H1 (cell line): Measurements from ENCODE around the gene UQCR10. TPM values are rescaled to one million over a fixed set of nuclear protein-coding genes. Genes with fewer than 3 reads are reported as not detected.

Experiments
- CTCF ChIA-PET: fragments of 300-600 bp; sonication (Branson Sonifier 250); formaldehyde crosslinking; loops from one replicate; lab custom pipeline; 2021; ENCODE audit not compliant: partially characterized antibody; lab: Charles Lee
- POLR2A ChIA-PET: fragments of 300-600 bp; sonication (Branson Sonifier 250); formaldehyde crosslinking; loops from one replicate; lab custom pipeline; 2021; ENCODE audit warnings: inconsistent platforms; ENCODE audit not compliant: partially characterized antibody; lab: Charles Lee
- DNase-seq, 2 experiments: peaks; one replicate each; pipeline versions ENCODE4 v3.0.0 to v3.0.0-alpha.2; 2010 to 2022; ENCODE audit warnings: low spot score in 2 of 2, low read depth in 1 of 2, mixed read lengths in 1 of 2
- FAIRE-seq: peaks from 2 replicates; lab custom pipeline; 2011; peaks lifted over from hg19 to GRCh38; lab: Jason Lieb, UNC
- H2AFZ ChIP-seq: 2 replicates; pipeline ENCODE4 v1.8.1; 2012; ENCODE audit warnings: low read length, inconsistent platforms
- H2AK5ac ChIP-seq: 2 replicates; pipeline ENCODE4 v1.6.1; 2013; ENCODE audit warnings: low read depth, low read length
- H2BK120ac ChIP-seq: replicated peaks from 2 replicates; pipeline ENCODE3; 2013; ENCODE audit warnings: low read depth, low read length, inconsistent platforms
- H2BK12ac ChIP-seq: 2 replicates; pipeline ENCODE4 v1.6.1; 2013; ENCODE audit warnings: low read depth, low read length
- H2BK15ac ChIP-seq: 2 replicates; pipeline ENCODE4 v1.6.1; 2013; ENCODE audit warnings: low read length
- H2BK20ac ChIP-seq: 2 replicates; pipeline ENCODE4 v1.6.1; 2013; ENCODE audit warnings: low read length
- H2BK5ac ChIP-seq: 2 replicates; pipeline ENCODE4 v1.6.1; 2013; ENCODE audit warnings: low read depth, low read length
- H3K14ac ChIP-seq: 2 replicates; pipeline ENCODE4 v1.6.1; 2013; ENCODE audit warnings: inconsistent platforms; ENCODE audit not compliant: insufficient read length
- H3K18ac ChIP-seq: 2 replicates; pipeline ENCODE4 v1.6.1; 2013; ENCODE audit warnings: low read length; ENCODE audit errors: extremely low read depth
- H3K23ac ChIP-seq: 2 replicates; pipeline ENCODE4 v1.6.1; 2013; ENCODE audit warnings: inconsistent platforms; ENCODE audit not compliant: insufficient read length
- H3K23me2 ChIP-seq: 2 replicates; pipeline ENCODE4 v1.6.1; 2013; ENCODE audit warnings: low read depth, low read length
- H3K27ac ChIP-seq: 2 replicates; pipeline ENCODE4 v1.6.1; 2011; ENCODE audit warnings: low read depth, low read length, inconsistent platforms
- H3K27me3 ChIP-seq, 4 experiments: replicated peaks in 1 of 4; 1 replicate in 1 of 4; 2 replicates in 3 of 4; pipeline versions ENCODE4 v1.6.1 to v1.8.1; 2011 to 2013; ENCODE audit warnings: low read length in 3 of 4, mild to moderate bottlenecking in 3 of 4, inconsistent platforms in 2 of 4, mixed read lengths in 2 of 4, moderate library complexity in 1 of 4; ENCODE audit not compliant: control insufficient read depth in 3 of 4, insufficient read depth in 3 of 4; ENCODE audit errors: extremely low read depth in 1 of 4
- H3K36me3 ChIP-seq, 4 experiments: 2 replicates each; pipeline versions ENCODE4 v1.6.1 to v1.8.1; 2011 to 2013; ENCODE audit warnings: mild to moderate bottlenecking in 4 of 4, low read length in 3 of 4, moderate library complexity in 2 of 4, control low read depth in 1 of 4, inconsistent platforms in 1 of 4; ENCODE audit not compliant: insufficient read depth in 4 of 4, control insufficient read depth in 2 of 4
- H3K4ac ChIP-seq: replicated peaks from 2 replicates; pipeline ENCODE3; 2013; ENCODE audit warnings: low read length, low read depth, mixed read lengths, inconsistent platforms; ENCODE audit not compliant: insufficient read length
- H3K4me1 ChIP-seq, 4 experiments: replicated peaks in 1 of 4; 1 replicate in 1 of 4; 2 replicates in 3 of 4; pipeline versions ENCODE4 v1.6.1 to v1.8.1; 2011 to 2013; ENCODE audit warnings: low read length in 3 of 4, inconsistent platforms in 2 of 4, mixed read lengths in 1 of 4; ENCODE audit not compliant: insufficient read depth in 4 of 4, control insufficient read depth in 3 of 4
- H3K4me2 ChIP-seq, 2 experiments: 2 replicates each; pipeline versions ENCODE4 v1.6.1 to v1.8.1; 2011 to 2013; ENCODE audit warnings: low read depth in 2 of 2, low read length in 2 of 2, control low read depth in 1 of 2, inconsistent platforms in 1 of 2, mild to moderate bottlenecking in 1 of 2; ENCODE audit not compliant: insufficient read depth in 1 of 2
- H3K4me3 ChIP-seq, 4 experiments: fragments of 200-600, 300-600 bp in 1 of 4; sonication (generic), shearing (Covaris generic), sonication (Bioruptor Twin) in 1 of 4; 2 replicates each; pipeline versions ENCODE4 v1.5.1 to v1.8.1; 2011 to 2016; ENCODE audit warnings: low read length in 4 of 4, low read depth in 3 of 4, control low read depth in 2 of 4, inconsistent platforms in 2 of 4, mild to moderate bottlenecking in 2 of 4, mixed read lengths in 1 of 4, moderate library complexity in 1 of 4; ENCODE audit not compliant: insufficient read depth in 2 of 4; ENCODE audit errors: extremely low read depth in 1 of 4
- H3K56ac ChIP-seq: replicated peaks from 2 replicates; pipeline ENCODE3; 2013; ENCODE audit warnings: low read depth, mild to moderate bottlenecking, mixed read lengths, low read length, inconsistent platforms; ENCODE audit not compliant: insufficient read length
- H3K79me1 ChIP-seq: 2 replicates; pipeline ENCODE4 v1.6.1; 2013; ENCODE audit warnings: low read depth, low read length, control low read depth
- H3K79me2 ChIP-seq, 2 experiments: 2 replicates each; pipeline versions ENCODE4 v1.6.1 to v1.8.1; 2012 to 2013; ENCODE audit warnings: low read length in 2 of 2, mild to moderate bottlenecking in 2 of 2, inconsistent platforms in 1 of 2; ENCODE audit not compliant: insufficient read depth in 2 of 2, control insufficient read depth in 1 of 2
- H3K9ac ChIP-seq, 4 experiments: replicated peaks in 1 of 4; 1 replicate in 1 of 4; 2 replicates in 3 of 4; pipeline versions ENCODE4 v1.6.1 to v1.8.1; 2011 to 2013; ENCODE audit warnings: low read depth in 3 of 4, low read length in 3 of 4, control low read depth in 2 of 4, mild to moderate bottlenecking in 2 of 4, moderate library complexity in 2 of 4, inconsistent platforms in 1 of 4; ENCODE audit errors: extremely low read depth in 1 of 4
- H3K9me3 ChIP-seq, 2 experiments: 2 replicates each; pipeline versions ENCODE4 v1.6.1 to v1.8.1; 2012 to 2013; ENCODE audit warnings: mild to moderate bottlenecking in 2 of 2, moderate library complexity in 2 of 2, control low read depth in 1 of 2, inconsistent platforms in 1 of 2, low read depth in 1 of 2, low read length in 1 of 2, mixed read lengths in 1 of 2; ENCODE audit not compliant: insufficient read depth in 2 of 2
- H4K20me1 ChIP-seq, 2 experiments: replicated peaks in 1 of 2; 2 replicates each; pipeline versions ENCODE3 to v1.8.1; 2011 to 2013; ENCODE audit warnings: inconsistent platforms in 2 of 2, low read length in 2 of 2, mild to moderate bottlenecking in 1 of 2; ENCODE audit not compliant: insufficient read depth in 2 of 2, control insufficient read depth in 1 of 2
- H4K5ac ChIP-seq: 2 replicates; pipeline ENCODE4 v1.6.1; 2013; ENCODE audit warnings: low read length, low read depth, mixed read lengths, inconsistent platforms; ENCODE audit not compliant: insufficient read length
- H4K8ac ChIP-seq: 2 replicates; pipeline ENCODE4 v1.8.0; 2013; ENCODE audit warnings: mild to moderate bottlenecking, moderate library complexity, low read length, inconsistent platforms; ENCODE audit not compliant: insufficient read depth; ENCODE audit errors: extremely low read depth
- H4K91ac ChIP-seq: replicated peaks from 2 replicates; pipeline ENCODE3; 2013; ENCODE audit warnings: low read length, mixed read lengths, inconsistent platforms; ENCODE audit not compliant: insufficient read length
- FOSL1 ChIP-seq: IDR thresholded peaks from 2 replicates; pipeline ENCODE4 v1.6.1; 2011; ENCODE audit warnings: mild to moderate bottlenecking, low read depth, low read length, moderate library complexity; ENCODE audit not compliant: insufficient read depth
- JUND ChIP-seq: IDR thresholded peaks from 2 replicates; pipeline ENCODE4 v1.6.1; 2011; ENCODE audit warnings: mild to moderate bottlenecking, improper control_type of control experiment, low read length
- KDM4A ChIP-seq: IDR thresholded peaks from one replicate; pipeline ENCODE4 v1.7.1; 2012; ENCODE audit warnings: low read depth, mild to moderate bottlenecking, moderate library complexity, low read length, inconsistent platforms; ENCODE audit not compliant: severe bottlenecking
- MAFK ChIP-seq: IDR thresholded peaks from 2 replicates; pipeline ENCODE4 v1.6.1; 2012; ENCODE audit warnings: low read depth, mild to moderate bottlenecking, improper control_type of control experiment, low read length
- NRF1 ChIP-seq: IDR thresholded peaks from 2 replicates; pipeline ENCODE4 v1.6.1; 2011; ENCODE audit warnings: mild to moderate bottlenecking, low read depth, low read length, improper control_type of control experiment
- POLR2A ChIP-seq, 2 experiments: IDR thresholded peaks; 1 replicate in 1 of 2; 2 replicates in 1 of 2; pipeline ENCODE4 v1.6.1; 2011; ENCODE audit warnings: low read depth in 2 of 2, low read length in 2 of 2, mild to moderate bottlenecking in 2 of 2; ENCODE audit errors: control extremely low read depth in 1 of 2
- SP2 ChIP-seq: IDR thresholded peaks from 2 replicates; pipeline ENCODE4 v1.6.1; 2012; ENCODE audit warnings: mild to moderate bottlenecking, low read length, inconsistent platforms
- SRF ChIP-seq: IDR thresholded peaks from 2 replicates; pipeline ENCODE4 v1.6.1; 2011; ENCODE audit warnings: mild to moderate bottlenecking, low read depth, low read length, moderate library complexity
- WGBS, 2 experiments: shearing (Covaris generic) in 1 of 2; methylation state at CpG; one replicate each; pipeline versions ENCODE4 v1.1.6 to v1.1.7; 2013 to 2015; ENCODE audit warnings: low lambda C conversion rate in 2 of 2, mixed read lengths in 2 of 2, inconsistent platforms in 1 of 2, low coverage in 1 of 2, missing lambda C conversion rate in 1 of 2; ENCODE audit not compliant: insufficient replicate concordance in 2 of 2, insufficient coverage in 1 of 2, insufficient read length in 1 of 2; ENCODE audit errors: extremely low coverage in 1 of 2, missing lambda C conversion rate in 1 of 2; 5-methylcytosine and 5-hydroxymethylcytosine counted together
- polyA plus RNA-seq, 7 experiments: library from polyadenylated mRNA; depleted of rRNA in 3 of 7; stranded (reverse) in 5 of 7; unstranded in 2 of 7; fragments of >200 nt in 5 of 7; fragments of 200-250 nt in 2 of 7; gene quantifications; 1 replicate in 5 of 7; 2 replicates in 1 of 7; 4 replicates in 1 of 7; pipeline versions ENCODE4 v1.2.1 to v1.2.3, GENCODE V29; 2011 to 2013; ENCODE audit warnings: missing spikeins in 2 of 7, mixed read lengths in 2 of 7
- total RNA-seq: library from RNA; stranded (reverse); fragmentation: NEBNext Ultra II Directional; extraction: Animal tissue kit (Norgen Biotek cat#: 25700); gene quantifications from 2 replicates; pipeline ENCODE4 v1.2.1, GENCODE V29; 2021
- TF ChIP-seq, protein P1 (sequence below), 3 experiments: IDR thresholded peaks; 1 replicate in 2 of 3; 2 replicates in 1 of 3; pipeline versions ENCODE4 v1.5.1 to v1.6.1; 2011; ENCODE audit warnings: low read length in 3 of 3, mild to moderate bottlenecking in 3 of 3, inconsistent platforms in 2 of 3, low read depth in 1 of 3, moderate library complexity in 1 of 3; ENCODE audit not compliant: insufficient read depth in 1 of 3; ENCODE audit errors: control extremely low read depth in 1 of 3
- TF ChIP-seq, protein P2 (sequence below): IDR thresholded peaks from 2 replicates; pipeline ENCODE4 v1.6.1; 2012; ENCODE audit warnings: low read length, inconsistent platforms

UQCR10 gene
- total and polyA plus RNA-seq, 2 of the 8 experiments (the other 6 are each of a cell fraction or from before 2014, with no cell fraction given), result 102 to 260 TPM

DNA sequence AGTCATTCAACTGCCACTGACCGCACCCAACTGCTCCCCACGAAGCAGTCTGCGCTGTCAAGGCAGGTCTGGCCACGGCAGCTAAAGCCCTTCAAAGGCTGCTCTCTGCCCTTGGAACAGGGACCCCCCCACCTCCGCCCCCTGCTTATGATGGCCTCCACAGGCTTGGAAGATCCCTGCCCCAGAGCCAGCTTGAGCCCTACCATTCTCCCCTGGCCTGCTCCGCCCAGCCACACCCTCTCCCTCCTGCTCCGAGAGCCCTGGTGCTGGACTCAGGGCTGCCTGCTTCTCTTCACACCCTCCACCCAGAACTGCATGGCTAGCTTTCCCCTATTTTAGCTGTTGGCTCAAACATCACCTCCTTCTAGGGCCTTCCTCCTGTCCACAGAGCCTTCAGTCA lies 19.3 kb upstream of the UQCR10 start:
- no peak overlapping the region for H3K14ac ChIP-seq
- H3K56ac ChIP-seq, result no peak overlapping the region
- ChIA-PET POLR2A (interaction anchor here (1.5 kb wide), 1 partner anchor 10 kb away, joined by 5 read pairs; no protein-coding TSS in a partner anchor), CTCF (interaction anchor here (0.7 to 1.9 kb wide), 8 partner anchors 14 to 341 kb away, joined by 3 to 8 read pairs (median 4); no protein-coding TSS in a partner anchor)
- H2BK15ac ChIP-seq, result no peak overlapping the region
- H4K20me1 ChIP-seq, result peaks cover 0 to 1% of the 10 kb centered on the region in 2 experiments
- H3K79me1 ChIP-seq, result no peaks in the 10 kb centered on the region
- no peaks in the 10 kb centered on the region for H3K23me2 ChIP-seq
- FAIRE-seq (no peak), DNase-seq (no peak)
- H4K5ac ChIP-seq, result no peak overlapping the region
- H3K27ac ChIP-seq, result no peak overlapping the region
- no peak overlapping the region for H3K4me2 ChIP-seq
- no peak overlapping the region for H4K91ac ChIP-seq
- no peak overlapping the region for H2AFZ ChIP-seq
- H3K23ac ChIP-seq, result no peak overlapping the region
- no peak overlapping the region for H3K9ac ChIP-seq
- H3K18ac ChIP-seq, result no peak overlapping the region
- H2BK5ac ChIP-seq, result no peak overlapping the region
- H3K4ac ChIP-seq, result no peak overlapping the region
- no peak overlapping the region for H2BK12ac ChIP-seq
- H3K4me1 ChIP-seq, result no peaks in the 10 kb centered on the region; a peak in 1 of 7 replicates
- H3K79me2 ChIP-seq, result no peaks in the 10 kb centered on the region
- H3K27me3 ChIP-seq, result no peaks in the 10 kb centered on the region
- no peaks in the 10 kb centered on the region for H3K36me3 ChIP-seq
- 0 out of 2 replicates have a peak overlapping the region, but pooled peaks have one; percentile 23 for H4K8ac ChIP-seq
- WGBS, 2 experiments, result 88% methylated on average over 6 of the region's 7 CpGs; no CpG with 5 or more reads in 1 of the 2 experiments
- no peak overlapping the region for H3K4me3 ChIP-seq
- H2BK20ac ChIP-seq, result no peak overlapping the region
- no peaks in the 10 kb centered on the region for H3K9me3 ChIP-seq
- no peak overlapping the region for H2BK120ac ChIP-seq
- no peak overlapping the region for H2AK5ac ChIP-seq
- TF ChIP-seq SRF, result no peak
- TF ChIP-seq NRF1, result no peak
- TF ChIP-seq, protein P1, sequence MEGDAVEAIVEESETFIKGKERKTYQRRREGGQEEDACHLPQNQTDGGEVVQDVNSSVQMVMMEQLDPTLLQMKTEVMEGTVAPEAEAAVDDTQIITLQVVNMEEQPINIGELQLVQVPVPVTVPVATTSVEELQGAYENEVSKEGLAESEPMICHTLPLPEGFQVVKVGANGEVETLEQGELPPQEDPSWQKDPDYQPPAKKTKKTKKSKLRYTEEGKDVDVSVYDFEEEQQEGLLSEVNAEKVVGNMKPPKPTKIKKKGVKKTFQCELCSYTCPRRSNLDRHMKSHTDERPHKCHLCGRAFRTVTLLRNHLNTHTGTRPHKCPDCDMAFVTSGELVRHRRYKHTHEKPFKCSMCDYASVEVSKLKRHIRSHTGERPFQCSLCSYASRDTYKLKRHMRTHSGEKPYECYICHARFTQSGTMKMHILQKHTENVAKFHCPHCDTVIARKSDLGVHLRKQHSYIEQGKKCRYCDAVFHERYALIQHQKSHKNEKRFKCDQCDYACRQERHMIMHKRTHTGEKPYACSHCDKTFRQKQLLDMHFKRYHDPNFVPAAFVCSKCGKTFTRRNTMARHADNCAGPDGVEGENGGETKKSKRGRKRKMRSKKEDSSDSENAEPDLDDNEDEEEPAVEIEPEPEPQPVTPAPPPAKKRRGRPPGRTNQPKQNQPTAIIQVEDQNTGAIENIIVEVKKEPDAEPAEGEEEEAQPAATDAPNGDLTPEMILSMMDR (IDR thresholded peaks at IDR 0.05; ENCODE audit: control extremely low read depth in 1 of 3, insufficient read depth in 1 of 3, low read depth in 1 of 3, low read length in 3 of 3), result no peak
- no peak for TF ChIP-seq FOSL1
- TF ChIP-seq POLR2A (IDR thresholded peaks at IDR 0.05; ENCODE audit: control extremely low read depth in 1 of 2, low read depth in 2 of 2, low read length in 2 of 2), result no peak
- no peak for TF ChIP-seq MAFK
- TF ChIP-seq SP2, result no peak
- no peak for TF ChIP-seq KDM4A
- no peak for TF ChIP-seq JUND
- TF ChIP-seq, protein P2, sequence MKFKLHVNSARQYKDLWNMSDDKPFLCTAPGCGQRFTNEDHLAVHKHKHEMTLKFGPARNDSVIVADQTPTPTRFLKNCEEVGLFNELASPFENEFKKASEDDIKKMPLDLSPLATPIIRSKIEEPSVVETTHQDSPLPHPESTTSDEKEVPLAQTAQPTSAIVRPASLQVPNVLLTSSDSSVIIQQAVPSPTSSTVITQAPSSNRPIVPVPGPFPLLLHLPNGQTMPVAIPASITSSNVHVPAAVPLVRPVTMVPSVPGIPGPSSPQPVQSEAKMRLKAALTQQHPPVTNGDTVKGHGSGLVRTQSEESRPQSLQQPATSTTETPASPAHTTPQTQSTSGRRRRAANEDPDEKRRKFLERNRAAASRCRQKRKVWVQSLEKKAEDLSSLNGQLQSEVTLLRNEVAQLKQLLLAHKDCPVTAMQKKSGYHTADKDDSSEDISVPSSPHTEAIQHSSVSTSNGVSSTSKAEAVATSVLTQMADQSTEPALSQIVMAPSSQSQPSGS, result no peak
